SK-N-SH (cell line): ENCODE data around the gene BACE2. TPM values are rescaled to one million over a fixed set of nuclear protein-coding genes. Genes with fewer than 3 reads are reported as not detected.

ENCODE experiments used
- CTCF ChIA-PET: fragments of 300-600, 350-600 bp; formaldehyde crosslinking; extraction: SDS; loops from one replicate; lab custom pipeline; 2021; lab: Yijun Ruan, JAX
- POLR2A ChIA-PET: fragments of 350-600 bp; sonication (Branson Sonifier 250); formaldehyde crosslinking; extraction: SDS; loops from one replicate; lab custom pipeline; 2020; ENCODE audit warnings: antibody characterized with exemption, inconsistent platforms; lab: Yijun Ruan, JAX
- DNase-seq: peaks from one replicate; pipeline ENCODE4 v3.0.0; 2012
- H2AFZ ChIP-seq: fragments of 200-600 bp; sonication (generic); 2 replicates; pipeline ENCODE4 v1.8.1; 2016; ENCODE audit warnings: antibody characterized with exemption, mild to moderate bottlenecking, low read depth
- H3F3A ChIP-seq: fragments of 200-600 bp; sonication (generic); replicated peaks from 2 replicates; pipeline ENCODE3; 2016; ENCODE audit warnings: antibody characterized with exemption, mild to moderate bottlenecking; ENCODE audit not compliant: insufficient read depth
- H3K27ac ChIP-seq, 2 experiments: fragments of 200-500 bp in 1 of 2; fragments of 200-600 bp in 1 of 2; sonication (Bioruptor generic) in 1 of 2; sonication (generic), shearing (Covaris generic) in 1 of 2; 2 replicates each; pipeline versions ENCODE4 v1.5.1 to v1.6.1; 2014 to 2016; ENCODE audit warnings: low read depth in 2 of 2, inconsistent platforms in 1 of 2, low read length in 1 of 2, mild to moderate bottlenecking in 1 of 2, mixed read lengths in 1 of 2
- H3K27me3 ChIP-seq: fragments of 200-600 bp; sonication (generic), shearing (Covaris generic); 2 replicates; pipeline ENCODE4 v1.6.1; 2016; ENCODE audit warnings: mixed run types; ENCODE audit not compliant: insufficient read depth
- H3K36me3 ChIP-seq, 2 experiments: fragments of 200-500 bp in 1 of 2; fragments of 200-600 bp in 1 of 2; sonication (Bioruptor generic) in 1 of 2; sonication (generic) in 1 of 2; replicated peaks in 1 of 2; 2 replicates each; pipeline versions ENCODE3 to v1.5.1; 2014 to 2016; ENCODE audit warnings: low read length in 1 of 2, mild to moderate bottlenecking in 1 of 2; ENCODE audit not compliant: insufficient read depth in 2 of 2, control insufficient read depth in 1 of 2
- H3K4me1 ChIP-seq, 2 experiments: fragments of 200-500 bp in 1 of 2; fragments of 200-600 bp in 1 of 2; sonication (Bioruptor generic) in 1 of 2; sonication (generic), shearing (Covaris generic) in 1 of 2; 2 replicates each; pipeline versions ENCODE4 v1.5.1 to v1.6.1; 2014 to 2016; ENCODE audit warnings: low read depth in 1 of 2, low read length in 1 of 2, mixed run types in 1 of 2; ENCODE audit not compliant: insufficient read depth in 2 of 2, control insufficient read depth in 1 of 2
- H3K4me2 ChIP-seq: fragments of 200-600 bp; sonication (generic), shearing (Covaris generic); 2 replicates; pipeline ENCODE4 v1.6.1; 2017; ENCODE audit warnings: mixed run types
- H3K4me3 ChIP-seq, 2 experiments: fragments of 200-500 bp in 1 of 2; fragments of 200-600 bp in 1 of 2; sonication (Bioruptor generic) in 1 of 2; sonication (generic), shearing (Covaris generic) in 1 of 2; 2 replicates each; pipeline versions ENCODE4 v1.5.1 to v1.8.1; 2014 to 2016; ENCODE audit warnings: low read depth in 2 of 2, inconsistent platforms in 1 of 2, low read length in 1 of 2, mild to moderate bottlenecking in 1 of 2, mixed read lengths in 1 of 2, moderate library complexity in 1 of 2
- H3K79me2 ChIP-seq: fragments of 200-600 bp; sonication (generic); 2 replicates; pipeline ENCODE4 v1.8.1; 2017; ENCODE audit warnings: mild to moderate bottlenecking; ENCODE audit not compliant: insufficient read depth
- H3K9ac ChIP-seq: fragments of 200-600 bp; sonication (generic); 2 replicates; pipeline ENCODE4 v1.6.1; 2017; ENCODE audit warnings: mixed run types
- H3K9me2 ChIP-seq: fragments of 200-600 bp; sonication (generic); 2 replicates; pipeline ENCODE4 v1.6.1; 2017; ENCODE audit warnings: mixed run types
- H3K9me3 ChIP-seq: fragments of 200-600 bp; sonication (generic); 2 replicates; pipeline ENCODE4 v1.6.1; 2017; ENCODE audit warnings: mixed run types, mild to moderate bottlenecking, moderate library complexity
- H4K20me1 ChIP-seq: fragments of 200-600 bp; sonication (generic); 2 replicates; pipeline ENCODE4 v1.6.1; 2017; ENCODE audit warnings: mild to moderate bottlenecking, mixed run types; ENCODE audit not compliant: insufficient read depth
- EZH2phosphoT487 ChIP-seq: fragments of 200-600 bp; sonication (generic); IDR thresholded peaks from 2 replicates; pipeline ENCODE4 v1.6.1; 2017; ENCODE audit warnings: low read depth, mixed run types, mild to moderate bottlenecking, antibody characterized with exemption, moderate library complexity, borderline replicate concordance
- FOXJ3 ChIP-seq: sonication (generic); formaldehyde crosslinking; IDR thresholded peaks from 2 replicates; pipeline ENCODE4 v1.5.1; 2020; ENCODE audit warnings: mild to moderate bottlenecking, missing genetic modification reagents
- JUND ChIP-seq: IDR thresholded peaks from 2 replicates; pipeline ENCODE4 v1.4.0; 2012
- MEF2A ChIP-seq: IDR thresholded peaks from 2 replicates; pipeline ENCODE4 v1.4.0; 2012; ENCODE audit warnings: low read depth, borderline replicate concordance
- MXI1 ChIP-seq: IDR thresholded peaks from 2 replicates; pipeline ENCODE4 v1.6.1; 2012; ENCODE audit warnings: mild to moderate bottlenecking, low read depth, low read length, improper control_type of control experiment
- PBX3 ChIP-seq: IDR thresholded peaks from 2 replicates; pipeline ENCODE4; 2012
- RCOR1 ChIP-seq: fragments of 150-350 bp; IDR thresholded peaks from 2 replicates; pipeline ENCODE4 v1.6.1; 2017; ENCODE audit warnings: antibody characterized with exemption, low read length
- SIN3A ChIP-seq: IDR thresholded peaks from 2 replicates; pipeline ENCODE4 v1.6.1; 2012; ENCODE audit warnings: low read depth, mild to moderate bottlenecking, low read length, moderate library complexity, borderline replicate concordance
- SMC3 ChIP-seq: IDR thresholded peaks from 2 replicates; pipeline ENCODE4 v1.6.1; 2012; ENCODE audit warnings: low read depth, low read length, improper control_type of control experiment
- USF1 ChIP-seq: IDR thresholded peaks from 2 replicates; pipeline ENCODE4 v1.4.0; 2012; ENCODE audit warnings: low read depth, borderline replicate concordance
- YY1 ChIP-seq: IDR thresholded peaks from 2 replicates; pipeline ENCODE4 v1.4.0; 2012; ENCODE audit warnings: low read depth, mild to moderate bottlenecking
- WGBS: methylation state at CpG from one replicate; pipeline ENCODE4 v1.1.6; 2017; ENCODE audit warnings: low lambda C conversion rate; 5-methylcytosine and 5-hydroxymethylcytosine counted together
- polyA plus RNA-seq, 3 experiments: library from polyadenylated mRNA; depleted of rRNA; stranded (reverse); fragments of >200 nt; gene quantifications; 2 replicates each; pipeline ENCODE4 v1.2.3, GENCODE V29; 2012
- TF ChIP-seq, protein P1 (sequence below): IDR thresholded peaks from 2 replicates; pipeline ENCODE4 v1.6.1; 2012; ENCODE audit warnings: mild to moderate bottlenecking, low read depth, low read length, moderate library complexity
- TF ChIP-seq, protein P2 (sequence below): fragments of 150-350 bp; IDR thresholded peaks from 2 replicates; pipeline ENCODE4 v1.6.1; 2016; ENCODE audit warnings: mild to moderate bottlenecking, low read depth, low read length

The BACE2 gene
- polyA plus RNA-seq, 1 of the 3 experiments (the other 2 are of a cell fraction) = 23.4 TPM

- no peak for DNase-seq
- no peak overlapping the region for H3K27ac ChIP-seq
- no peak overlapping the region for H3K9ac ChIP-seq
- no peak overlapping the region for H2AFZ ChIP-seq
- WGBS = 5% methylated on average over 4 of the region's 4 CpGs
- H3K4me3 ChIP-seq = no peak overlapping the region
- no peaks in the 10 kb centered on the region for H3K79me2 ChIP-seq
- H3K4me1 ChIP-seq = no peaks in the 10 kb centered on the region
- POLR2A ChIA-PET = no interaction called here
- no peaks in the 10 kb centered on the region for H3F3A ChIP-seq
- H3K27me3 ChIP-seq = no peaks in the 10 kb centered on the region
- no peak for TF ChIP-seq SMC3
- no peak for TF ChIP-seq JUND
- TF ChIP-seq, protein P1, sequence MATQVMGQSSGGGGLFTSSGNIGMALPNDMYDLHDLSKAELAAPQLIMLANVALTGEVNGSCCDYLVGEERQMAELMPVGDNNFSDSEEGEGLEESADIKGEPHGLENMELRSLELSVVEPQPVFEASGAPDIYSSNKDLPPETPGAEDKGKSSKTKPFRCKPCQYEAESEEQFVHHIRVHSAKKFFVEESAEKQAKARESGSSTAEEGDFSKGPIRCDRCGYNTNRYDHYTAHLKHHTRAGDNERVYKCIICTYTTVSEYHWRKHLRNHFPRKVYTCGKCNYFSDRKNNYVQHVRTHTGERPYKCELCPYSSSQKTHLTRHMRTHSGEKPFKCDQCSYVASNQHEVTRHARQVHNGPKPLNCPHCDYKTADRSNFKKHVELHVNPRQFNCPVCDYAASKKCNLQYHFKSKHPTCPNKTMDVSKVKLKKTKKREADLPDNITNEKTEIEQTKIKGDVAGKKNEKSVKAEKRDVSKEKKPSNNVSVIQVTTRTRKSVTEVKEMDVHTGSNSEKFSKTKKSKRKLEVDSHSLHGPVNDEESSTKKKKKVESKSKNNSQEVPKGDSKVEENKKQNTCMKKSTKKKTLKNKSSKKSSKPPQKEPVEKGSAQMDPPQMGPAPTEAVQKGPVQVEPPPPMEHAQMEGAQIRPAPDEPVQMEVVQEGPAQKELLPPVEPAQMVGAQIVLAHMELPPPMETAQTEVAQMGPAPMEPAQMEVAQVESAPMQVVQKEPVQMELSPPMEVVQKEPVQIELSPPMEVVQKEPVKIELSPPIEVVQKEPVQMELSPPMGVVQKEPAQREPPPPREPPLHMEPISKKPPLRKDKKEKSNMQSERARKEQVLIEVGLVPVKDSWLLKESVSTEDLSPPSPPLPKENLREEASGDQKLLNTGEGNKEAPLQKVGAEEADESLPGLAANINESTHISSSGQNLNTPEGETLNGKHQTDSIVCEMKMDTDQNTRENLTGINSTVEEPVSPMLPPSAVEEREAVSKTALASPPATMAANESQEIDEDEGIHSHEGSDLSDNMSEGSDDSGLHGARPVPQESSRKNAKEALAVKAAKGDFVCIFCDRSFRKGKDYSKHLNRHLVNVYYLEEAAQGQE = no peak
- no peak for TF ChIP-seq SIN3A
- no peak for TF ChIP-seq MEF2A
- TF ChIP-seq, all 33 proteins: peak for 0
- no peaks in the 10 kb centered on the region for H3K36me3 ChIP-seq
- no peak overlapping the region for H3K4me2 ChIP-seq
- CTCF ChIA-PET = interaction anchor here (1.4 kb wide), 1 partner anchor 12 kb away, joined by 3 read pairs; no protein-coding TSS in a partner anchor
- H4K20me1 ChIP-seq = no peaks in the 10 kb centered on the region
- H3K9me3 ChIP-seq = no peaks in the 10 kb centered on the region
- H3K9me2 ChIP-seq = no peaks in the 10 kb centered on the region
These were observed 12.8 kb downstream of the BACE2 start for GRCh38 chr21:41180752-41181151.

GRCh38 chr21:41182547-41182946 lies 14.6 kb downstream of the BACE2 start:
- H3K27me3 ChIP-seq = no peaks in the 10 kb centered on the region
- no peaks in the 10 kb centered on the region for H3K9me3 ChIP-seq
- H2AFZ ChIP-seq = no peak overlapping the region
- no peaks in the 10 kb centered on the region for H3K9me2 ChIP-seq
- no peak overlapping the region for H3K4me3 ChIP-seq
- H3K4me1 ChIP-seq = no peaks in the 10 kb centered on the region
- H3F3A ChIP-seq = no peaks in the 10 kb centered on the region
- no peak for DNase-seq
- H3K9ac ChIP-seq = no peak overlapping the region
- H3K27ac ChIP-seq = no peak overlapping the region
- H3K4me2 ChIP-seq = no peak overlapping the region
- no peaks in the 10 kb centered on the region for H3K79me2 ChIP-seq
- H3K36me3 ChIP-seq = no peaks in the 10 kb centered on the region
- TF ChIP-seq PBX3 = no peak
- TF ChIP-seq, protein P2, sequence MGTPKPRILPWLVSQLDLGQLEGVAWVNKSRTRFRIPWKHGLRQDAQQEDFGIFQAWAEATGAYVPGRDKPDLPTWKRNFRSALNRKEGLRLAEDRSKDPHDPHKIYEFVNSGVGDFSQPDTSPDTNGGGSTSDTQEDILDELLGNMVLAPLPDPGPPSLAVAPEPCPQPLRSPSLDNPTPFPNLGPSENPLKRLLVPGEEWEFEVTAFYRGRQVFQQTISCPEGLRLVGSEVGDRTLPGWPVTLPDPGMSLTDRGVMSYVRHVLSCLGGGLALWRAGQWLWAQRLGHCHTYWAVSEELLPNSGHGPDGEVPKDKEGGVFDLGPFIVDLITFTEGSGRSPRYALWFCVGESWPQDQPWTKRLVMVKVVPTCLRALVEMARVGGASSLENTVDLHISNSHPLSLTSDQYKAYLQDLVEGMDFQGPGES = no peak
- no peak for TF ChIP-seq YY1
- no peak for TF ChIP-seq USF1
- no peak for TF ChIP-seq MXI1
- TF ChIP-seq FOXJ3 (CRISPR knock-in tag) = no peak
- no peak for TF ChIP-seq EZH2phosphoT487
- TF ChIP-seq RCOR1 = no peak
- no peak for TF ChIP-seq JUND
- H4K20me1 ChIP-seq = no peaks in the 10 kb centered on the region
- 28% methylated on average over 1 of the region's 1 CpG for WGBS
- CTCF ChIA-PET = interaction anchor here (0.7 kb wide), 1 partner anchor 14 kb away, joined by 3 read pairs; no protein-coding TSS in a partner anchor
- POLR2A ChIA-PET = no interaction called here
